WTC11 (cell line): Measurements from ENCODE around the gene ZNF276.

Experiments used
- CTCF ChIP-seq: fragments of 200-600 bp; IDR thresholded peaks from 2 replicates; pipeline ENCODE4 v1.8.0; 2022; ENCODE audit warnings: antibody characterized with exemption
- FOXP1 ChIP-seq: sonication (generic); formaldehyde crosslinking; IDR thresholded peaks from 2 replicates; pipeline ENCODE4 v1.8.0; 2022; ENCODE audit warnings: missing genetic modification reagents, mild to moderate bottlenecking, moderate library complexity, borderline replicate concordance
- HMGXB4 ChIP-seq: sonication (generic); formaldehyde crosslinking; IDR thresholded peaks from 2 replicates; pipeline ENCODE4 v1.8.1; 2023; ENCODE audit warnings: mild to moderate bottlenecking, moderate library complexity, missing genetic modification reagents
- MAX ChIP-seq: sonication (generic); formaldehyde crosslinking; IDR thresholded peaks from 2 replicates; pipeline ENCODE4 v1.8.0; 2022; ENCODE audit warnings: mild to moderate bottlenecking, missing genetic modification reagents
- PREB ChIP-seq: sonication (generic); formaldehyde crosslinking; IDR thresholded peaks from 2 replicates; pipeline ENCODE4 v1.8.1; 2022; ENCODE audit warnings: mild to moderate bottlenecking, missing genetic modification reagents, moderate library complexity, borderline replicate concordance
- ZNF138 ChIP-seq: sonication (generic); formaldehyde crosslinking; conservative IDR thresholded peaks from 2 replicates; pipeline ENCODE4 v1.8.1; 2022; ENCODE audit warnings: mild to moderate bottlenecking, moderate library complexity, missing genetic modification reagents

GRCh38 chr16:89695086-89695874, 26.1 kb upstream of the ZNF276 start:
- TF ChIP-seq PREB (CRISPR knock-in tag) (no peak), CTCF (no peak), HMGXB4 (CRISPR knock-in tag) (no peak), MAX (CRISPR knock-in tag) (no peak), ZNF138 (no peak), FOXP1 (CRISPR knock-in tag) (no peak)
